Panc1 (cell line): Measurements from ENCODE around the gene HMCN2.

Experiments
- POLR2AphosphoS5 ChIP-seq: IDR thresholded peaks from 2 replicates; pipeline ENCODE4 v1.6.1; 2012; ENCODE audit warnings: mild to moderate bottlenecking, low read depth, low read length, moderate library complexity
- TF ChIP-seq, protein P1 (sequence below): fragments of 450-650 bp; IDR thresholded peaks from 2 replicates; pipeline ENCODE4 v1.5.1; 2017; ENCODE audit warnings: mild to moderate bottlenecking
- TF ChIP-seq, protein P2 (sequence below), 2 experiments: IDR thresholded peaks; 2 replicates each; pipeline ENCODE4 v1.6.1; 2011 to 2012; ENCODE audit warnings: low read depth in 2 of 2, control low read depth in 1 of 2, low read length in 1 of 2, mild to moderate bottlenecking in 1 of 2, moderate library complexity in 1 of 2; ENCODE audit not compliant: insufficient read depth in 1 of 2

DNA sequence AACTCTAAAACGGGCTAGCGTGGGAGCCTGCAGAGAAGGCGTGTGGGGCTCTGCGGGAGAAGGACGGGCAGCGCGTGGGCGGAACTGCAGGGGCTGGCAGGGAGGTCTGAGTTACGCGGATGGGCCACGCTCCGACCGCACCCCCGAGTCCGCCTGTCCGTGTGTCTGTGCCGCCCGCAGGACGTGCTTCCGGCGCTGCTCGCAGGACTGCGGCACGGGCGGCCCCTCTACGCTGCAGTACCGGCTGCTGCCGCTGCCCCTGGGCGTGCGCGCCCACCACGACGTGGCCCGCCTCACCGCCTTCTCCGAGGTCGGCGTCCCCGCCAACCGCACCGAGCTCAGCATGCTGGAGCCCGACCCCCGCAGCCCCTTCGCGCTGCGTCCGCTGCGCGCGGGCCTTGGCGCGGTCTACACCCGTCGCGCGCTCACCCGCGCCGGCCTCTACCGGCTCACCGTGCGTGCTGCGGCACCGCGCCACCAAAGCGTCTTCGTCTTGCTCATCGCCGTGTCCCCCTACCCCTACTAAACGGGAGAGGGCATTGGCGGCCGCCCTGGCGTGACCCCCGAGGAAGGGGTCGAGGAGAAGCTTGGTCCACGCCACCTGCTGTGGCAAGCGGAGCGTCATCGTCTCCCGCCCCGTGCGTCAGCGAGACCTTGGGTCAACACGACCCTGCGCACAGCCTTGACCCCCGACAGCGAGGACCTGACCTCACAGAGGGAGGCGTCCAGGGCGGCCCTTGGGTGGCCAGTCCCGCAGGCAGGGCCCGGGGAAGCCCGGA, 167.8 kb downstream of the HMCN2 start:
- TF ChIP-seq, protein P1, sequence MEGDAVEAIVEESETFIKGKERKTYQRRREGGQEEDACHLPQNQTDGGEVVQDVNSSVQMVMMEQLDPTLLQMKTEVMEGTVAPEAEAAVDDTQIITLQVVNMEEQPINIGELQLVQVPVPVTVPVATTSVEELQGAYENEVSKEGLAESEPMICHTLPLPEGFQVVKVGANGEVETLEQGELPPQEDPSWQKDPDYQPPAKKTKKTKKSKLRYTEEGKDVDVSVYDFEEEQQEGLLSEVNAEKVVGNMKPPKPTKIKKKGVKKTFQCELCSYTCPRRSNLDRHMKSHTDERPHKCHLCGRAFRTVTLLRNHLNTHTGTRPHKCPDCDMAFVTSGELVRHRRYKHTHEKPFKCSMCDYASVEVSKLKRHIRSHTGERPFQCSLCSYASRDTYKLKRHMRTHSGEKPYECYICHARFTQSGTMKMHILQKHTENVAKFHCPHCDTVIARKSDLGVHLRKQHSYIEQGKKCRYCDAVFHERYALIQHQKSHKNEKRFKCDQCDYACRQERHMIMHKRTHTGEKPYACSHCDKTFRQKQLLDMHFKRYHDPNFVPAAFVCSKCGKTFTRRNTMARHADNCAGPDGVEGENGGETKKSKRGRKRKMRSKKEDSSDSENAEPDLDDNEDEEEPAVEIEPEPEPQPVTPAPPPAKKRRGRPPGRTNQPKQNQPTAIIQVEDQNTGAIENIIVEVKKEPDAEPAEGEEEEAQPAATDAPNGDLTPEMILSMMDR = peak; percentile 75
- TF ChIP-seq, protein P2, sequence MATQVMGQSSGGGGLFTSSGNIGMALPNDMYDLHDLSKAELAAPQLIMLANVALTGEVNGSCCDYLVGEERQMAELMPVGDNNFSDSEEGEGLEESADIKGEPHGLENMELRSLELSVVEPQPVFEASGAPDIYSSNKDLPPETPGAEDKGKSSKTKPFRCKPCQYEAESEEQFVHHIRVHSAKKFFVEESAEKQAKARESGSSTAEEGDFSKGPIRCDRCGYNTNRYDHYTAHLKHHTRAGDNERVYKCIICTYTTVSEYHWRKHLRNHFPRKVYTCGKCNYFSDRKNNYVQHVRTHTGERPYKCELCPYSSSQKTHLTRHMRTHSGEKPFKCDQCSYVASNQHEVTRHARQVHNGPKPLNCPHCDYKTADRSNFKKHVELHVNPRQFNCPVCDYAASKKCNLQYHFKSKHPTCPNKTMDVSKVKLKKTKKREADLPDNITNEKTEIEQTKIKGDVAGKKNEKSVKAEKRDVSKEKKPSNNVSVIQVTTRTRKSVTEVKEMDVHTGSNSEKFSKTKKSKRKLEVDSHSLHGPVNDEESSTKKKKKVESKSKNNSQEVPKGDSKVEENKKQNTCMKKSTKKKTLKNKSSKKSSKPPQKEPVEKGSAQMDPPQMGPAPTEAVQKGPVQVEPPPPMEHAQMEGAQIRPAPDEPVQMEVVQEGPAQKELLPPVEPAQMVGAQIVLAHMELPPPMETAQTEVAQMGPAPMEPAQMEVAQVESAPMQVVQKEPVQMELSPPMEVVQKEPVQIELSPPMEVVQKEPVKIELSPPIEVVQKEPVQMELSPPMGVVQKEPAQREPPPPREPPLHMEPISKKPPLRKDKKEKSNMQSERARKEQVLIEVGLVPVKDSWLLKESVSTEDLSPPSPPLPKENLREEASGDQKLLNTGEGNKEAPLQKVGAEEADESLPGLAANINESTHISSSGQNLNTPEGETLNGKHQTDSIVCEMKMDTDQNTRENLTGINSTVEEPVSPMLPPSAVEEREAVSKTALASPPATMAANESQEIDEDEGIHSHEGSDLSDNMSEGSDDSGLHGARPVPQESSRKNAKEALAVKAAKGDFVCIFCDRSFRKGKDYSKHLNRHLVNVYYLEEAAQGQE (IDR thresholded peaks at IDR 0.05; ENCODE audit: insufficient read depth in 1 of 2, low read depth in 2 of 2, low read length in 1 of 2) = no peak
- TF ChIP-seq POLR2AphosphoS5 = no peak
